Adipocyte (in vitro differentiated cells): ENCODE results near the gene BCL2L15.

Experiments used
- DNase-seq: peaks from one replicate; pipeline ENCODE4 v3.0.0-alpha.2; 2015; ENCODE audit warnings: low read depth
- H3K27me3 ChIP-seq: replicated peaks from 2 replicates; pipeline ENCODE4 v1.7.0; 2013; ENCODE audit warnings: mild to moderate bottlenecking, low read length, moderate library complexity; ENCODE audit not compliant: control insufficient read depth, insufficient read depth
- H3K36me3 ChIP-seq: 2 replicates; pipeline ENCODE4 v1.7.0; 2013; ENCODE audit warnings: low read length, mild to moderate bottlenecking, moderate library complexity; ENCODE audit not compliant: control insufficient read depth, insufficient read depth, severe bottlenecking
- H3K4me1 ChIP-seq: 2 replicates; pipeline ENCODE4 v1.7.0; 2013; ENCODE audit warnings: mild to moderate bottlenecking, low read length, moderate library complexity; ENCODE audit not compliant: control insufficient read depth, insufficient read depth
- H3K4me3 ChIP-seq: 2 replicates; pipeline ENCODE4 v1.7.0; 2013; ENCODE audit warnings: mild to moderate bottlenecking, low read length, moderate library complexity
- H3K9ac ChIP-seq: 2 replicates; pipeline ENCODE4 v1.7.0; 2013; ENCODE audit warnings: mild to moderate bottlenecking, low read length, moderate library complexity
- H3K9me3 ChIP-seq: 2 replicates; pipeline ENCODE4 v1.7.0; 2013; ENCODE audit warnings: mild to moderate bottlenecking, low read length, moderate library complexity; ENCODE audit not compliant: control insufficient read depth

Gene BCL2L15

GRCh38 chr1:113886417-113887401, 672 bp downstream of the BCL2L15 start:
- H3K9me3 ChIP-seq = no peaks in the 10 kb centered on the region
- H3K27me3 ChIP-seq = no peaks in the 10 kb centered on the region
- no peak overlapping the region for H3K4me3 ChIP-seq
- no peak overlapping the region for H3K9ac ChIP-seq
- H3K4me1 ChIP-seq = no peaks in the 10 kb centered on the region
- DNase-seq = no peak
- no peaks in the 10 kb centered on the region for H3K36me3 ChIP-seq

GRCh38 chr1:113881661-113882060, 5.7 kb downstream of the BCL2L15 start:
- no peak for DNase-seq
- Histone ChIP-seq H3K4me1 (no peaks in the 10 kb centered on the region), H3K27me3 (no peaks in the 10 kb centered on the region), H3K9me3 (no peaks in the 10 kb centered on the region), H3K4me3 (no peak overlapping the region), H3K9ac (no peak overlapping the region), H3K36me3 (no peaks in the 10 kb centered on the region)

GRCh38 chr1:113879739-113880038, 7.7 kb downstream of the BCL2L15 start:
- no peak for DNase-seq
- Histone ChIP-seq H3K4me1 (no peaks in the 10 kb centered on the region), H3K27me3 (no peaks in the 10 kb centered on the region), H3K9me3 (no peaks in the 10 kb centered on the region), H3K4me3 (no peak overlapping the region), H3K9ac (no peak overlapping the region), H3K36me3 (no peaks in the 10 kb centered on the region)

- DNase-seq = no peak
- Histone ChIP-seq H3K4me3 (no peak overlapping the region), H3K36me3 (no peaks in the 10 kb centered on the region), H3K4me1 (peaks cover 20% of the 10 kb centered on the region), H3K27me3 (no peaks in the 10 kb centered on the region), H3K9me3 (no peaks in the 10 kb centered on the region), H3K9ac (no peak overlapping the region)
Measured at GRCh38 chr1:113876176-113876575, 11.2 kb downstream of the BCL2L15 start.

GRCh38 chr1:113875714-113876113, 11.7 kb downstream of the BCL2L15 start:
- H3K4me3 ChIP-seq = no peak overlapping the region
- DNase-seq = no peak
- H3K27me3 ChIP-seq = no peaks in the 10 kb centered on the region
- peaks cover 21% of the 10 kb centered on the region for H3K4me1 ChIP-seq
- no peaks in the 10 kb centered on the region for H3K9me3 ChIP-seq
- no peak overlapping the region for H3K9ac ChIP-seq
- H3K36me3 ChIP-seq = no peaks in the 10 kb centered on the region

GRCh38 chr1:113874012-113874879, 13.1 kb downstream of the BCL2L15 start:
- Histone ChIP-seq H3K4me1 (peaks cover 21% of the 10 kb centered on the region), H3K4me3 (no peak overlapping the region), H3K9me3 (no peaks in the 10 kb centered on the region), H3K27me3 (no peaks in the 10 kb centered on the region), H3K36me3 (no peaks in the 10 kb centered on the region), H3K9ac (no peak overlapping the region)
- DNase-seq = no peak

GRCh38 chr1:113872219-113872935, 15.0 kb downstream of the BCL2L15 start:
- peaks cover 27% of the 10 kb centered on the region for H3K4me1 ChIP-seq
- H3K36me3 ChIP-seq = no peaks in the 10 kb centered on the region
- no peak overlapping the region for H3K9ac ChIP-seq
- peak overlapping the region; percentile 51 for H3K4me3 ChIP-seq
- DNase-seq = peak; percentile 36
- no peaks in the 10 kb centered on the region for H3K9me3 ChIP-seq
- no peaks in the 10 kb centered on the region for H3K27me3 ChIP-seq

GRCh38 chr1:113871597-113872113, 15.7 kb downstream of the BCL2L15 start, which contains the start of gene PTPN22:
Gene PTPN22 (minus strand): TSS chr1:113871712.
- peak; percentile 48 for DNase-seq
- Histone ChIP-seq H3K36me3 (no peaks in the 10 kb centered on the region), H3K4me1 (peaks cover 27% of the 10 kb centered on the region), H3K9ac (no peak within 1 kb of the TSS), H3K27me3 (no peaks in the 10 kb centered on the region), H3K9me3 (no peaks in the 10 kb centered on the region), H3K4me3 (peak within 1 kb of the TSS; percentile 51)

- Histone ChIP-seq H3K36me3 (no peaks in the 10 kb centered on the region), H3K27me3 (no peaks in the 10 kb centered on the region), H3K9me3 (no peaks in the 10 kb centered on the region), H3K4me3 (no peak overlapping the region), H3K4me1 (peaks cover 27% of the 10 kb centered on the region), H3K9ac (no peak overlapping the region)
- DNase-seq = no peak
Measured at GRCh38 chr1:113870778-113871177, 16.6 kb downstream of the BCL2L15 start.

- H3K4me3 ChIP-seq = no peak overlapping the region
- peaks cover 27% of the 10 kb centered on the region for H3K4me1 ChIP-seq
- H3K27me3 ChIP-seq = no peaks in the 10 kb centered on the region
- no peaks in the 10 kb centered on the region for H3K36me3 ChIP-seq
- no peak overlapping the region for H3K9ac ChIP-seq
- no peaks in the 10 kb centered on the region for H3K9me3 ChIP-seq
- peak; percentile 15 for DNase-seq
Measured at GRCh38 chr1:113868387-113869083, 18.8 kb downstream of the BCL2L15 start.
